ENCODE data around the gene IMPA2. TPM values are rescaled to one million over a fixed set of nuclear protein-coding genes. Genes with fewer than 3 reads are reported as not detected.

Gene IMPA2
- total and polyA plus RNA-seq, 8 donors: 61.0 to 263 (median 78.6) TPM

GRCh38 chr18:12031846-12032245, 50.5 kb downstream of the IMPA2 start:
- WGBS, 5 donors: 66 to 78% (median 66%) methylated on average over 7 of the region's 7 CpGs
- Histone ChIP-seq H3K9me3 (no peaks in the 10 kb centered on the region), H3K4me3 (no peak overlapping the region), H3K36me3 (peaks cover 22 to 58% (median 52%) of the 10 kb centered on the region in 4 donors), H3K4me1 (peaks cover under 1 to 5% (median 4%) of the 10 kb centered on the region in 4 donors), H3K27me3 (no peaks in the 10 kb centered on the region), H3K27ac (peak overlapping the region in 2 of 5 donors; percentile 46 to 56)
- TF ChIP-seq POLR2A (IDR thresholded peaks at IDR 0.05): no peak
- TF ChIP-seq EP300 (IDR thresholded peaks at IDR 0.05): no peak
- no peak for TF ChIP-seq CTCF (IDR thresholded peaks at IDR 0.05)
- peak in 1 of 3 donors; percentile 16 for TF ChIP-seq POLR2AphosphoS5 (IDR thresholded peaks at IDR 0.05)
- DNase-seq: peak in 1 of 2 donors; percentile 56
- intact Hi-C loops (cut with DNase I; ENCODE audit: low total_unique reads): loop anchor here (10.0 kb wide), 1 partner anchor 97 kb away; no protein-coding TSS in a partner anchor

- H3K27ac ChIP-seq: peak overlapping the region in 3 of 5 donors; percentile 0 to 38 (median 7)
- intact Hi-C loops (cut with DNase I; ENCODE audit: low total_unique reads): loop anchor here (10.0 kb wide), 1 partner anchor 98 kb away; no protein-coding TSS in a partner anchor
- DNase-seq: no peak
Measured at GRCh38 chr18:12032786-12033642, 51.7 kb downstream of the IMPA2 start.

GRCh38 chr18:12033643-12034025, 52.3 kb downstream of the IMPA2 start:
- DNase-seq: no peak
- TF ChIP-seq POLR2A (IDR thresholded peaks at IDR 0.05) (no peak), POLR2AphosphoS5 (IDR thresholded peaks at IDR 0.05) (no peak), EP300 (IDR thresholded peaks at IDR 0.05) (no peak), CTCF (IDR thresholded peaks at IDR 0.05) (no peak)
- H3K36me3 ChIP-seq: peaks cover 14 to 49% (median 43%) of the 10 kb centered on the region in 4 donors
- peaks cover 0 to 7% (median 0%) of the 10 kb centered on the region in 3 donors for H3K27me3 ChIP-seq
- intact Hi-C loops (cut with DNase I; ENCODE audit: low total_unique reads): loop anchor here (10.0 kb wide), 1 partner anchor 99 kb away; no protein-coding TSS in a partner anchor
- H3K27ac ChIP-seq: peak overlapping the region in 2 of 5 donors; percentile 7 to 38
- peaks cover 6 to 12% (median 9%) of the 10 kb centered on the region in 4 donors for H3K4me1 ChIP-seq
- 66 to 84% (median 74%) methylated on average over 7 of the region's 7 CpGs for WGBS, 5 donors
- no peaks in the 10 kb centered on the region for H3K9me3 ChIP-seq
- no peak overlapping the region for H3K4me3 ChIP-seq

More at GRCh38 chr18:12032786-12033642, 51.7 kb downstream of the IMPA2 start:
- Histone ChIP-seq H3K27me3 (peaks cover 0 to under 1% (median 0%) of the 10 kb centered on the region in 3 donors), H3K9me3 (no peaks in the 10 kb centered on the region), H3K36me3 (peaks cover 20 to 55% (median 49%) of the 10 kb centered on the region in 4 donors), H3K4me1 (peaks cover 0 to 6% (median 2%) of the 10 kb centered on the region in 4 donors), H3K4me3 (no peak overlapping the region)
- TF ChIP-seq POLR2A (IDR thresholded peaks at IDR 0.05): no peak
- no peak for TF ChIP-seq POLR2AphosphoS5 (IDR thresholded peaks at IDR 0.05)
- TF ChIP-seq CTCF (IDR thresholded peaks at IDR 0.05): no peak
- no peak for TF ChIP-seq EP300 (IDR thresholded peaks at IDR 0.05)
- whole genome bisulfite sequencing, 5 donors: 84 to 93% (median 86%) methylated on average over 9 to 11 of the region's 11 CpGs

- no peak for DNase-seq
Measured at GRCh38 chr18:12034241-12035100, 53.2 kb downstream of the IMPA2 start.

More at GRCh38 chr18:12034241-12035100, 53.2 kb downstream of the IMPA2 start:
- intact Hi-C loops (cut with DNase I; ENCODE audit: low total_unique reads): loop anchor here (10.0 kb wide), 1 partner anchor 100 kb away; no protein-coding TSS in a partner anchor
- no peak for TF ChIP-seq EP300 (IDR thresholded peaks at IDR 0.05)
- TF ChIP-seq POLR2AphosphoS5 (IDR thresholded peaks at IDR 0.05): no peak
- no peak for TF ChIP-seq POLR2A (IDR thresholded peaks at IDR 0.05)
- TF ChIP-seq CTCF (IDR thresholded peaks at IDR 0.05): no peak
- Histone ChIP-seq H3K36me3 (peaks cover 10 to 41% (median 35%) of the 10 kb centered on the region in 4 donors), H3K4me1 (peaks cover 11 to 20% (median 16%) of the 10 kb centered on the region in 4 donors), H3K27ac (no peak overlapping the region), H3K27me3 (peaks cover 0 to 10% (median 0%) of the 10 kb centered on the region in 3 donors), H3K4me3 (no peak overlapping the region), H3K9me3 (no peaks in the 10 kb centered on the region)
- 88 to 89% (median 88%) methylated on average over 8 of the region's 8 CpGs for WGBS, 5 donors
